Neuronal stem cell (in vitro differentiated cells): ENCODE measurements around the gene SMOC2.

ENCODE experiments used
- DNase-seq: peaks from one replicate; pipeline ENCODE4 v3.0.0-alpha.2; 2013; ENCODE audit warnings: low spot score
- H2AFZ ChIP-seq: one replicate; pipeline ENCODE4 v1.6.1; 2013; ENCODE audit warnings: mild to moderate bottlenecking, low read length, inconsistent platforms
- H2AK5ac ChIP-seq: 2 replicates; pipeline ENCODE4 v1.6.1; 2013; ENCODE audit warnings: low read depth, mild to moderate bottlenecking, inconsistent platforms, low read length, moderate library complexity, mixed read lengths
- H2BK120ac ChIP-seq: 2 replicates; pipeline ENCODE4 v1.6.1; 2013; ENCODE audit warnings: low read depth, mild to moderate bottlenecking, inconsistent platforms, low read length, moderate library complexity, mixed read lengths
- H2BK12ac ChIP-seq: one replicate; pipeline ENCODE4 v1.6.1; 2013; ENCODE audit warnings: low read length, inconsistent platforms
- H2BK15ac ChIP-seq: 2 replicates; pipeline ENCODE4 v1.6.1; 2013; ENCODE audit warnings: mild to moderate bottlenecking, low read length, inconsistent platforms, mixed read lengths
- H2BK5ac ChIP-seq: one replicate; pipeline ENCODE4 v1.6.1; 2013; ENCODE audit warnings: inconsistent platforms, mild to moderate bottlenecking, low read length, moderate library complexity
- H3K14ac ChIP-seq: one replicate; pipeline ENCODE4 v1.6.1; 2013; ENCODE audit warnings: low read length, inconsistent platforms
- H3K18ac ChIP-seq: 2 replicates; pipeline ENCODE4 v1.6.1; 2013; ENCODE audit warnings: low read length, inconsistent platforms
- H3K23ac ChIP-seq: 2 replicates; pipeline ENCODE4 v1.6.1; 2013; ENCODE audit warnings: low read depth, mild to moderate bottlenecking, mixed read lengths, low read length, inconsistent platforms; ENCODE audit not compliant: poor library complexity
- H3K27ac ChIP-seq: replicated peaks from 3 replicates; pipeline ENCODE4 v1.5.1; 2013; ENCODE audit warnings: low read length, inconsistent platforms
- H3K27me3 ChIP-seq, 3 experiments: 2 replicates each; pipeline ENCODE4 v1.6.1; 2013; ENCODE audit warnings: low read length in 3 of 3, mild to moderate bottlenecking in 2 of 3, inconsistent platforms in 1 of 3, low read depth in 1 of 3, mixed read lengths in 1 of 3, moderate library complexity in 1 of 3; ENCODE audit not compliant: control insufficient read depth in 3 of 3, insufficient read depth in 3 of 3
- H3K36me3 ChIP-seq, 2 donors: replicated peaks in 1 of 2; 2 replicates each; pipeline ENCODE4 v1.6.1; 2013; ENCODE audit warnings: low read length in 2 of 2; ENCODE audit not compliant: control insufficient read depth in 2 of 2, insufficient read depth in 2 of 2
- H3K4ac ChIP-seq: 2 replicates; pipeline ENCODE4 v1.6.1; 2013; ENCODE audit warnings: inconsistent platforms, mild to moderate bottlenecking, low read length, moderate library complexity
- H3K4me1 ChIP-seq, 2 donors: 1 replicate in 1 of 2; 2 replicates in 1 of 2; pipeline ENCODE4 v1.6.1; 2013; ENCODE audit warnings: low read length in 2 of 2, low read depth in 1 of 2; ENCODE audit not compliant: control insufficient read depth in 2 of 2, insufficient read depth in 1 of 2
- H3K4me2 ChIP-seq: one replicate; pipeline ENCODE4 v1.6.1; 2013; ENCODE audit warnings: mild to moderate bottlenecking, low read length, inconsistent platforms; ENCODE audit not compliant: insufficient read depth, poor library complexity, severe bottlenecking
- H3K4me3 ChIP-seq, 2 donors: 2 replicates each; pipeline ENCODE4 v1.5.1; 2013; ENCODE audit warnings: low read length in 2 of 2, mild to moderate bottlenecking in 2 of 2, inconsistent platforms in 1 of 2, moderate library complexity in 1 of 2
- H3K79me1 ChIP-seq: one replicate; pipeline ENCODE4 v1.6.1; 2013; ENCODE audit warnings: low read depth, mild to moderate bottlenecking, inconsistent platforms, low read length, moderate library complexity
- H3K9ac ChIP-seq: one replicate; pipeline ENCODE4 v1.6.1; 2013; ENCODE audit warnings: mild to moderate bottlenecking, low read depth, low read length, inconsistent platforms; ENCODE audit not compliant: poor library complexity
- H3K9me3 ChIP-seq, 2 donors: replicated peaks in 1 of 2; 2 replicates each; pipeline versions ENCODE3 to v1.6.1; 2013; ENCODE audit warnings: low read length in 2 of 2, mild to moderate bottlenecking in 2 of 2, inconsistent platforms in 1 of 2, low read depth in 1 of 2, mixed read lengths in 1 of 2, moderate library complexity in 1 of 2; ENCODE audit not compliant: control insufficient read depth in 2 of 2, insufficient read depth in 1 of 2
- H4K8ac ChIP-seq: one replicate; pipeline ENCODE4 v1.6.1; 2013; ENCODE audit warnings: low read depth, mild to moderate bottlenecking, inconsistent platforms, low read length, moderate library complexity
- H4K91ac ChIP-seq: one replicate; pipeline ENCODE4 v1.6.1; 2013; ENCODE audit warnings: low read length, low read depth, mild to moderate bottlenecking, inconsistent platforms; ENCODE audit not compliant: poor library complexity
- WGBS, 2 donors: extraction: QIAGEN DNeasy Blood & Tissue Kit; methylation state at CpG; one replicate each; pipeline ENCODE4 v1.1.7; 2013; ENCODE audit warnings: missing lambda C conversion rate in 2 of 2, mixed read lengths in 1 of 2; ENCODE audit not compliant: insufficient read length in 2 of 2, insufficient replicate concordance in 1 of 2; ENCODE audit errors: extremely low coverage in 2 of 2; 5-methylcytosine and 5-hydroxymethylcytosine counted together

The SMOC2 gene

GRCh38 chr6:168584249-168584648 lies 143.3 kb downstream of the SMOC2 start:
- Histone ChIP-seq H3K4me3 (no peak overlapping the region), H3K4ac (no peak overlapping the region), H2BK15ac (no peak overlapping the region), H3K14ac (no peak overlapping the region), H3K79me1 (no peaks in the 10 kb centered on the region), H3K23ac (no peak overlapping the region), H3K36me3 (no peaks in the 10 kb centered on the region), H3K9ac (no peak overlapping the region), H2BK5ac (no peak overlapping the region), H2AFZ (no peak overlapping the region), H2BK12ac (no peak overlapping the region), H4K8ac (no peak overlapping the region), H3K4me2 (no peak overlapping the region), H4K91ac (no peak overlapping the region), H3K27me3 (no peaks in the 10 kb centered on the region), H2AK5ac (no peak overlapping the region), H2BK120ac (no peak overlapping the region), H3K9me3 (no peaks in the 10 kb centered on the region), H3K27ac (no peak overlapping the region), H3K18ac (no peak overlapping the region), H3K4me1 (peaks cover 0 to 7% of the 10 kb centered on the region in 2 donors)
- WGBS, 2 donors: no CpG with 5 or more reads among the region's 6 CpGs
- DNase-seq: no peak

- Histone ChIP-seq H3K9me3 (no peaks in the 10 kb centered on the region), H3K9ac (no peak overlapping the region), H2AFZ (no peak overlapping the region), H2BK15ac (no peak overlapping the region), H3K27ac (no peak overlapping the region), H3K4me2 (no peak overlapping the region), H4K8ac (no peak overlapping the region), H3K79me1 (no peaks in the 10 kb centered on the region), H3K4me1 (peaks cover 0 to 4% of the 10 kb centered on the region in 2 donors), H3K14ac (no peak overlapping the region), H2AK5ac (no peak overlapping the region), H2BK120ac (no peak overlapping the region), H3K18ac (no peak overlapping the region), H3K36me3 (no peaks in the 10 kb centered on the region), H2BK12ac (no peak overlapping the region), H3K23ac (no peak overlapping the region), H2BK5ac (no peak overlapping the region), H3K4me3 (no peak overlapping the region), H3K27me3 (no peaks in the 10 kb centered on the region), H3K4ac (no peak overlapping the region), H4K91ac (no peak overlapping the region)
- DNase-seq: no peak
- no CpG with 5 or more reads among the region's 5 CpGs for WGBS, 2 donors
These were observed 143.7 kb downstream of the SMOC2 start for GRCh38 chr6:168584671-168585070.

GRCh38 chr6:168585441-168585840 lies 144.5 kb downstream of the SMOC2 start:
- no peak overlapping the region for H4K91ac ChIP-seq
- no peak for DNase-seq
- peaks cover 0 to 3% of the 10 kb centered on the region in 2 donors for H3K4me1 ChIP-seq
- no peaks in the 10 kb centered on the region for H3K36me3 ChIP-seq
- no peak overlapping the region for H4K8ac ChIP-seq
- no peak overlapping the region for H2BK120ac ChIP-seq
- H3K79me1 ChIP-seq: no peaks in the 10 kb centered on the region
- no peaks in the 10 kb centered on the region for H3K27me3 ChIP-seq
- H3K9ac ChIP-seq: no peak overlapping the region
- no peak overlapping the region for H2AK5ac ChIP-seq
- no peak overlapping the region for H2AFZ ChIP-seq
- no peak overlapping the region for H2BK15ac ChIP-seq
- WGBS, 2 donors: no CpG with 5 or more reads among the region's 3 CpGs
- no peak overlapping the region for H2BK12ac ChIP-seq
- H3K27ac ChIP-seq: no peak overlapping the region
- H3K14ac ChIP-seq: no peak overlapping the region
- no peak overlapping the region for H3K23ac ChIP-seq
- no peak overlapping the region for H3K18ac ChIP-seq
- no peak overlapping the region for H3K4me2 ChIP-seq
- no peaks in the 10 kb centered on the region for H3K9me3 ChIP-seq
- no peak overlapping the region for H3K4me3 ChIP-seq
- H2BK5ac ChIP-seq: no peak overlapping the region
- no peak overlapping the region for H3K4ac ChIP-seq

DNA sequence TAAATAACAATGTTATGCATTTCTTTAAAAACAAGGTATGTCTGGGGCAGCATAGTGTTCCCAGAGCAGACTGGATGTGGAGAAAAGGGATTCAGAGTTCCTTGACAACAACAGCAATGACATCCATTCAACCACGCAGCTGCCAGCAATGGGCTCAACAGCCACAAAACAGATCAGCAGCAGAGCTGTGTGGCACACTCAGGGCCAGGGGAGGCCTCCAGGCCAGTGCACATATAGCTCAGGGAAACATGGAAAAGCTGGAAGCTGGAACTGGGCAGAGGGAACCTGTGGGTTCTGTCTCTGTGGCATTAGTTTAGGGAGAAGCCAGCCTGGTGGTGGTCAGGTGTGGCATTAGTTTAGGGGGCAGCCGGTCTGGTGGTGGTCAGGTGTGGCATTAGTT lies 148.3 kb downstream of the SMOC2 start:
- Histone ChIP-seq H3K4me1 (peaks cover 0 to 3% of the 10 kb centered on the region in 2 donors), H3K4me2 (no peak overlapping the region), H3K79me1 (no peaks in the 10 kb centered on the region), H3K23ac (no peak overlapping the region), H3K9ac (no peak overlapping the region), H3K18ac (peak overlapping the region; percentile 44), H2AK5ac (no peak overlapping the region), H3K36me3 (no peaks in the 10 kb centered on the region), H2BK15ac (no peak overlapping the region), H3K27ac (no peak overlapping the region), H4K91ac (no peak overlapping the region), H3K14ac (no peak overlapping the region), H4K8ac (no peak overlapping the region), H3K4ac (no peak overlapping the region), H3K4me3 (no peak overlapping the region), H2BK120ac (no peak overlapping the region), H3K9me3 (no peaks in the 10 kb centered on the region), H2BK5ac (no peak overlapping the region), H3K27me3 (no peaks in the 10 kb centered on the region), H2BK12ac (no peak overlapping the region), H2AFZ (no peak overlapping the region)
- WGBS, 2 donors: no CpG with 5 or more reads among the region's 2 CpGs
- no peak for DNase-seq
